Muscle layer of duodenum (tissue), 2 donors: Measurements from ENCODE around the gene LYPD4.
"Not testable (repeated sequence)": the region's sequence is repeated elsewhere in the genome, so short reads cannot be mapped to it uniquely, and the experiment has no call there.

Source experiments
- H3K27ac ChIP-seq: one replicate; pipeline ENCODE4 v1.7.0; 2013; ENCODE audit warnings: mild to moderate bottlenecking, low read length
- H3K27me3 ChIP-seq: one replicate; pipeline ENCODE4 v1.7.0; 2013; ENCODE audit warnings: low read depth, mild to moderate bottlenecking, control low read depth, low read length
- H3K36me3 ChIP-seq, 2 donors: one replicate each; pipeline ENCODE4 v1.7.0; 2013; ENCODE audit warnings: low read length in 2 of 2, control low read depth in 1 of 2, mild to moderate bottlenecking in 1 of 2; ENCODE audit not compliant: insufficient read depth in 2 of 2, control insufficient read depth in 1 of 2
- H3K4me1 ChIP-seq, 2 donors: one replicate each; pipeline ENCODE4 v1.7.0; 2013; ENCODE audit warnings: low read length in 2 of 2, mild to moderate bottlenecking in 2 of 2, control low read depth in 1 of 2, moderate library complexity in 1 of 2; ENCODE audit not compliant: insufficient read depth in 2 of 2, control insufficient read depth in 1 of 2
- H3K4me3 ChIP-seq, 2 donors: one replicate each; pipeline ENCODE4 v1.7.0; 2013; ENCODE audit warnings: low read length in 2 of 2, low read depth in 1 of 2, mild to moderate bottlenecking in 1 of 2
- H3K9me3 ChIP-seq, 2 donors: one replicate each; pipeline ENCODE4 v1.7.0; 2013; ENCODE audit warnings: low read length in 2 of 2, control low read depth in 1 of 2, mild to moderate bottlenecking in 1 of 2; ENCODE audit not compliant: control insufficient read depth in 1 of 2
- donor health status: healthy.

Gene LYPD4

GRCh38 chr19:41882568-41883462 is 38.3 kb upstream of the LYPD4 start, which contains the start of gene ARHGEF1:
ARHGEF1 (plus strand) TSS chr19:41883184; CDS start chr19:41888083, 4,899 bp downstream.
- Histone ChIP-seq H3K9me3 (no peaks in the 10 kb centered on the region), H3K4me3 (peak within 1 kb of the TSS; percentile 96 to 99), H3K27me3 (no peaks in the 10 kb centered on the region), H3K4me1 (peaks cover 7 to 28% of the 10 kb centered on the region in 2 donors), H3K27ac (peak within 1 kb of the TSS; percentile 77), H3K36me3 (peaks cover 0 to 7% of the 10 kb centered on the region in 2 donors)

GRCh38 chr19:41880329-41880708 is 35.8 kb upstream of the LYPD4 start:
- peaks cover 7 to 15% of the 10 kb centered on the region in 2 donors for H3K4me1 ChIP-seq
- H3K27ac ChIP-seq = no peak overlapping the region
- no peaks in the 10 kb centered on the region for H3K9me3 ChIP-seq
- no peak overlapping the region for H3K4me3 ChIP-seq
- no peaks in the 10 kb centered on the region for H3K27me3 ChIP-seq
- no peaks in the 10 kb centered on the region for H3K36me3 ChIP-seq

GRCh38 chr19:41879670-41880328 is 35.3 kb upstream of the LYPD4 start:
- H3K4me1 ChIP-seq = peaks cover 3 to 11% of the 10 kb centered on the region in 2 donors
- H3K4me3 ChIP-seq = no peak overlapping the region
- H3K36me3 ChIP-seq = no peaks in the 10 kb centered on the region
- no peak overlapping the region for H3K27ac ChIP-seq
- no peaks in the 10 kb centered on the region for H3K9me3 ChIP-seq
- no peaks in the 10 kb centered on the region for H3K27me3 ChIP-seq

GRCh38 chr19:41879080-41879479 is 34.6 kb upstream of the LYPD4 start:
- Histone ChIP-seq H3K27ac (no peak overlapping the region), H3K9me3 (no peaks in the 10 kb centered on the region), H3K4me3 (no peak overlapping the region), H3K36me3 (no peaks in the 10 kb centered on the region), H3K27me3 (no peaks in the 10 kb centered on the region), H3K4me1 (peaks cover 0 to 6% of the 10 kb centered on the region in 2 donors)

- H3K36me3 ChIP-seq = no peaks in the 10 kb centered on the region
- H3K9me3 ChIP-seq = no peaks in the 10 kb centered on the region
- no peaks in the 10 kb centered on the region for H3K27me3 ChIP-seq
- H3K4me1 ChIP-seq = peaks cover under 1% of the 10 kb centered on the region in 2 donors
- peak overlapping the region; percentile 45 for H3K27ac ChIP-seq
- no peak overlapping the region for H3K4me3 ChIP-seq
These were observed 33.7 kb upstream of the LYPD4 start for GRCh38 chr19:41877916-41878905.

GRCh38 chr19:41876847-41877832 is 32.7 kb upstream of the LYPD4 start, which contains the start of gene CD79A:
CD79A (plus strand) TSS chr19:41877279; CDS start chr19:41877305, 26 bp downstream.
- no peak within 1 kb of the TSS for H3K4me3 ChIP-seq
- H3K27ac ChIP-seq = peak within 1 kb of the TSS; percentile 45
- H3K27me3 ChIP-seq = no peaks in the 10 kb centered on the region
- no peaks in the 10 kb centered on the region for H3K9me3 ChIP-seq
- H3K4me1 ChIP-seq = peaks cover 5 to 6% of the 10 kb centered on the region in 2 donors
- peaks cover under 1 to 1% of the 10 kb centered on the region in 2 donors for H3K36me3 ChIP-seq

GRCh38 chr19:41875973-41876372 is 31.5 kb upstream of the LYPD4 start:
- H3K27me3 ChIP-seq, H3K9me3 ChIP-seq, H3K27ac ChIP-seq, H3K4me3 ChIP-seq, H3K4me1 ChIP-seq: not testable (repeated sequence)
- H3K36me3 ChIP-seq = peaks cover 10% of the 10 kb centered on the region in 2 donors

- H3K4me1 ChIP-seq = peaks cover 7 to 12% of the 10 kb centered on the region in 2 donors
- peaks cover 23 to 35% of the 10 kb centered on the region in 2 donors for H3K36me3 ChIP-seq
- H3K9me3 ChIP-seq = no peaks in the 10 kb centered on the region
- no peak overlapping the region for H3K4me3 ChIP-seq
- H3K27ac ChIP-seq = no peak overlapping the region
- no peaks in the 10 kb centered on the region for H3K27me3 ChIP-seq
These were observed 28.5 kb upstream of the LYPD4 start for GRCh38 chr19:41872775-41873647.

- Histone ChIP-seq H3K4me3 (no peak overlapping the region), H3K27ac (no peak overlapping the region), H3K4me1 (peaks cover 11 to 13% of the 10 kb centered on the region in 2 donors), H3K27me3 (no peaks in the 10 kb centered on the region), H3K36me3 (peaks cover 26 to 37% of the 10 kb centered on the region in 2 donors), H3K9me3 (no peaks in the 10 kb centered on the region)
These were observed 27.9 kb upstream of the LYPD4 start for GRCh38 chr19:41872384-41872774.
